Kidney (tissue), 14 donors: ENCODE data around the gene KLHL3. TPM values are rescaled to one million over a fixed set of nuclear protein-coding genes. Genes with fewer than 3 reads are reported as not detected.

Source experiments
- DNase-seq, 5 donors: peaks; one replicate each; pipeline ENCODE4 v3.0.0-alpha.2; 2013 to 2020
- FAIRE-seq: peaks from 2 replicates; lab custom pipeline; 2012; peaks lifted over from hg19 to GRCh38; lab: Jason Lieb, UNC
- H3K27ac ChIP-seq, 2 donors: one replicate each; pipeline ENCODE4 v1.7.0; 2013; ENCODE audit warnings: low read depth in 2 of 2, low read length in 2 of 2, inconsistent platforms in 1 of 2
- H3K27me3 ChIP-seq: one replicate; pipeline ENCODE4 v1.7.1; 2013; ENCODE audit warnings: low read length, inconsistent platforms; ENCODE audit not compliant: control insufficient read depth, insufficient read depth
- H3K36me3 ChIP-seq, 3 donors: one replicate each; pipeline versions ENCODE4 v1.7.0 to v1.7.1; 2013; ENCODE audit warnings: low read length in 3 of 3, control low read depth in 1 of 3, inconsistent platforms in 1 of 3; ENCODE audit not compliant: insufficient read depth in 3 of 3, control insufficient read depth in 2 of 3
- H3K4me1 ChIP-seq, 3 donors: one replicate each; pipeline versions ENCODE4 v1.7.0 to v1.7.1; 2013; ENCODE audit warnings: low read length in 3 of 3, inconsistent platforms in 1 of 3, low read depth in 1 of 3; ENCODE audit not compliant: control insufficient read depth in 2 of 3, insufficient read depth in 2 of 3
- H3K4me3 ChIP-seq, 3 donors: one replicate each; pipeline versions ENCODE4 v1.7.0 to v1.8.1; 2013; ENCODE audit warnings: low read length in 3 of 3, control low read depth in 1 of 3, inconsistent platforms in 1 of 3
- H3K9ac ChIP-seq, 3 donors: one replicate each; pipeline versions ENCODE4 v1.7.0 to v1.7.1; 2013; ENCODE audit warnings: low read length in 3 of 3, control low read depth in 1 of 3, inconsistent platforms in 1 of 3
- H3K9me3 ChIP-seq, 3 donors: one replicate each; pipeline versions ENCODE4 v1.7.0 to v1.7.1; 2013; ENCODE audit warnings: low read length in 3 of 3, control low read depth in 1 of 3, inconsistent platforms in 1 of 3; ENCODE audit not compliant: control insufficient read depth in 2 of 3, insufficient read depth in 1 of 3
- CTCF ChIP-seq: IDR thresholded peaks from 3 replicates; pipeline ENCODE4 v1.5.1; 2012; ENCODE audit warnings: mild to moderate bottlenecking, moderate library complexity, borderline replicate concordance; ENCODE audit not compliant: insufficient read depth; ENCODE audit errors: extremely low read depth
- intact Hi-C: fragments of 100-400 bp; cut with DNase I; formaldehyde crosslinking; loops from one replicate; pipeline ENCODE4 v1.11.1; 2022
- polyA plus RNA-seq: library from polyadenylated mRNA; stranded (reverse); fragments of 350-450 nt; fragmentation: Illumina TruSeq; extraction: RNeasy Lipid Tissue Mini Kit (QIAGEN cat#74804); gene quantifications from one replicate; pipeline ENCODE4 v1.2.3, GENCODE V29; 2014; ENCODE audit warnings: low read depth, low replicate concordance; ENCODE audit not compliant: insufficient read depth
- total RNA-seq: library from RNA; stranded (reverse); fragmentation: NEBNext Ultra II Directional; extraction: Animal tissue kit (Norgen Biotek cat#: 25700); gene quantifications from one replicate; pipeline ENCODE4 v1.2.1, GENCODE V29; 2021
- donor health status: control.
- donor health status: control.
- donor health status: control.
- donor health status: control.
- donor health status: control.
- donor health status: DM: yes; HTN: yes; CAD: no.
- donor health status: Normal renal cell carcinoma (clear cell type).

Gene KLHL3
- total and polyA plus RNA-seq, 2 donors from 2014 or later: 8.6 to 15.0 TPM

DNA sequence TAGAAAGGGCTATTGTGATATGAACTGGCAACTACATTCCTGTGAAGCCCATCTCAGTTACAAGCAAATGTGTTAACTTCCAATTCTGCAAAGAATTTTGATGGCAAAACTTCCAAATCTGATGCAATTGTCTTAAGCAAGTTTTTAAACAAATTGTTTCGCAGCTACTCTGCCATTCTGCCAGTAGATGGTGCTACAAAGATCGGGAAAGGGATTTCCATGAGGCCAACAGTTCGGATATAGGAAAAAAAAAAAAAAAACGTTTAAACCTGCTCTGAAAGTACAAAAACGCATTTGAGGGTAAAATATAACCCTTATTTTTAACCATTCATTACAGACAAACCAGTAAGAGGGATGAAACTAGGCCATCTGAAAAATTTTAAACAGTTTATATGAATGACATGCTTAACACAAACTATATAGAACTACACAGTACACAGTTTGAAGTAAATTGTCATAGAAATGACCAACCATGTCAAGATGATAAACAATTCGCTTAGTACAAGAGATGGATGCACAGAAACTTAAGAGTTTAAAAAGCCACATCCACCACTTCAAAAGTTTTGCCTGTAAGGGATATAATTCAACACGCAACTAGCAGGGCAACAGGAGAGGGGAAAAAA lies 16.1 kb upstream of the KLHL3 start:
- peak overlapping the region in 1 of 2 donors; percentile 25 for H3K27ac ChIP-seq
- H3K27me3 ChIP-seq: no peaks in the 10 kb centered on the region
- TF ChIP-seq CTCF: peak; percentile 76
- intact Hi-C loops: no loop called here
- H3K36me3 ChIP-seq: no peaks in the 10 kb centered on the region
- H3K4me3 ChIP-seq: peak overlapping the region; percentile 84 to 97 (median 96)
- peak in 3 of 5 donors; percentile 18 to 88 (median 82) for DNase-seq
- H3K9ac ChIP-seq: peak overlapping the region; percentile 67 to 91 (median 74)
- no peaks in the 10 kb centered on the region for H3K9me3 ChIP-seq
- peaks cover 0 to 6% (median 2%) of the 10 kb centered on the region in 3 donors for H3K4me1 ChIP-seq
- peak; percentile 11 for FAIRE-seq

DNA sequence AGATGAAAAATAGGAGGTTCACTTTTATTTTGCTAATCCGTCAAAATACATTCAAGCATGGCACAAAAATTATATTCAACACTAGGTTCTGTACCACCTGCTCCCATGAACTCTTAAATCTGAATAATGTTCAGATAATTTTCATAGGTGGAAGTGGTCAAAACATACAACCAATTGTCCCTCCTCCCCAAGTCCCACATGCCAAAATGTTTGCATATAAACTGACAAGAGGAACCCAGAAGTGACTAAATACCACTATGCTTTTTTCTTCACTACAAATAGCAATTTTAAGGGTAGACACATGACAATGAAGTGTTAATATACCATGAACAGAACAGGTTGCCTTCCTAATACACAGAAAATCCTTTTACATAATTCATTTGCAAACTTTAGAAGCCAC lies 14.5 kb upstream of the KLHL3 start:
- peaks cover 0 to 6% (median 2%) of the 10 kb centered on the region in 3 donors for H3K4me1 ChIP-seq
- H3K27me3 ChIP-seq: no peaks in the 10 kb centered on the region
- no peak overlapping the region for H3K27ac ChIP-seq
- no peak overlapping the region for H3K4me3 ChIP-seq
- H3K9ac ChIP-seq: no peak overlapping the region
- no peaks in the 10 kb centered on the region for H3K9me3 ChIP-seq
- intact Hi-C loops: no loop called here
- TF ChIP-seq CTCF: no peak
- FAIRE-seq (no peak), DNase-seq (no peak)
- H3K36me3 ChIP-seq: no peaks in the 10 kb centered on the region

- H3K4me3 ChIP-seq: no peak overlapping the region
- DNase-seq: no peak
- H3K27ac ChIP-seq: no peak overlapping the region
- H3K9me3 ChIP-seq: no peaks in the 10 kb centered on the region
- TF ChIP-seq CTCF: no peak
- intact Hi-C loops: no loop called here
- no peak overlapping the region for H3K9ac ChIP-seq
- no peaks in the 10 kb centered on the region for H3K36me3 ChIP-seq
- peaks cover 0 to 4% (median 2%) of the 10 kb centered on the region in 3 donors for H3K4me1 ChIP-seq
- H3K27me3 ChIP-seq: no peaks in the 10 kb centered on the region
- no peak for FAIRE-seq
These were observed 12.0 kb upstream of the KLHL3 start for GRCh38 chr5:137747848-137748247.
